Gastrocnemius medialis (tissue), 4 donors: ENCODE data around the gene CACNA1C. TPM values are rescaled to one million over a fixed set of nuclear protein-coding genes. Genes with fewer than 3 reads are reported as not detected.

Experiments used
- ATAC-seq, 2 donors: fragments of 150-250 bp; one replicate each; pipeline ENCODE4 v1.9.1; 2016
- DNase-seq, 2 donors: peaks; one replicate each; pipeline ENCODE4 v3.0.0-alpha.2; 2019
- H3K27ac ChIP-seq, 4 donors: fragments of 200-600 bp; sonication (generic); 1 replicate in 1 of 4; 2 replicates in 3 of 4; pipeline ENCODE4 v1.5.1; 2016 to 2018; ENCODE audit warnings: mild to moderate bottlenecking in 2 of 4, moderate library complexity in 1 of 4
- H3K27me3 ChIP-seq, 3 donors: fragments of 200-600 bp; sonication (generic) in 2 of 3; 1 replicate in 1 of 3; 2 replicates in 2 of 3; pipeline versions ENCODE4 v1.5.1 to v1.6.0; 2016 to 2019; ENCODE audit warnings: mild to moderate bottlenecking in 1 of 3, moderate library complexity in 1 of 3
- H3K36me3 ChIP-seq, 2 donors: fragments of 200-600 bp; sonication (generic) in 1 of 2; one replicate each; pipeline ENCODE4 v1.5.1; 2017 to 2018
- H3K4me1 ChIP-seq, 2 donors: fragments of 200-600 bp; sonication (generic) in 1 of 2; one replicate each; pipeline ENCODE4 v1.5.1; 2016 to 2017; ENCODE audit warnings: mild to moderate bottlenecking in 2 of 2
- H3K4me3 ChIP-seq, 4 donors: fragments of 200-600 bp; sonication (generic) in 3 of 4; 1 replicate in 1 of 4; 2 replicates in 3 of 4; pipeline ENCODE4 v1.5.1; 2016 to 2019; ENCODE audit warnings: mild to moderate bottlenecking in 2 of 4
- H3K9me3 ChIP-seq, 3 donors: fragments of 200-600 bp; sonication (generic) in 2 of 3; 1 replicate in 1 of 3; 2 replicates in 2 of 3; pipeline ENCODE4 v1.5.1; 2016 to 2019
- POLR2A ChIP-seq, 2 donors: fragments of 450-650 bp; IDR thresholded peaks; one replicate each; pipeline ENCODE4 v1.6.1; 2017; ENCODE audit warnings: antibody characterized with exemption in 2 of 2, mild to moderate bottlenecking in 2 of 2, moderate library complexity in 2 of 2
- in situ Hi-C, 4 donors: fragments of 200-750 bp; cut with MboI; loops; one replicate each; pipeline versions ENCODE4 v1.15.0 to v1.8.0; 2017; ENCODE audit warnings: low sequenced_read_pairs in 4 of 4
- intact Hi-C: fragments of 100-400 bp; cut with DNase I; formaldehyde crosslinking; loops from one replicate; pipeline ENCODE4 v1.15.1; 2023; ENCODE audit warnings: low total_unique reads
- total RNA-seq, 4 donors: library from RNA; depleted of rRNA; stranded (reverse); fragments of >200 nt; gene quantifications; one replicate each; pipeline versions ENCODE4 v1.1.0 to v1.2.3, GENCODE V29; 2016
- TF ChIP-seq, protein P1 (sequence below), 5 experiments: fragments of 450-650 bp in 3 of 5; fragments of 200-600 bp in 2 of 5; sonication (generic) in 2 of 5; IDR thresholded peaks in 4 of 5; conservative IDR thresholded peaks in 1 of 5; 1 replicate in 4 of 5; 2 replicates in 1 of 5; pipeline ENCODE4 v1.5.1; 2016 to 2019; ENCODE audit warnings: antibody characterized with exemption in 5 of 5, mild to moderate bottlenecking in 3 of 5, moderate library complexity in 3 of 5

Gene CACNA1C
- total RNA-seq, 4 donors from 2014 or later, result 0.80 to 1.8 (median 0.91) TPM

GRCh38 chr12:2374092-2374906 is 321.5 kb downstream of the CACNA1C start:
- no peaks in the 10 kb centered on the region for H3K36me3 ChIP-seq
- DNase-seq (no peak), ATAC-seq (no peak)
- H3K27me3 ChIP-seq, result no peaks in the 10 kb centered on the region
- H3K4me1 ChIP-seq, result no peaks in the 10 kb centered on the region
- H3K9me3 ChIP-seq, result no peaks in the 10 kb centered on the region
- H3K4me3 ChIP-seq, result no peak overlapping the region
- TF ChIP-seq POLR2A (IDR thresholded peaks at IDR 0.05), result no peak
- TF ChIP-seq, protein P1, sequence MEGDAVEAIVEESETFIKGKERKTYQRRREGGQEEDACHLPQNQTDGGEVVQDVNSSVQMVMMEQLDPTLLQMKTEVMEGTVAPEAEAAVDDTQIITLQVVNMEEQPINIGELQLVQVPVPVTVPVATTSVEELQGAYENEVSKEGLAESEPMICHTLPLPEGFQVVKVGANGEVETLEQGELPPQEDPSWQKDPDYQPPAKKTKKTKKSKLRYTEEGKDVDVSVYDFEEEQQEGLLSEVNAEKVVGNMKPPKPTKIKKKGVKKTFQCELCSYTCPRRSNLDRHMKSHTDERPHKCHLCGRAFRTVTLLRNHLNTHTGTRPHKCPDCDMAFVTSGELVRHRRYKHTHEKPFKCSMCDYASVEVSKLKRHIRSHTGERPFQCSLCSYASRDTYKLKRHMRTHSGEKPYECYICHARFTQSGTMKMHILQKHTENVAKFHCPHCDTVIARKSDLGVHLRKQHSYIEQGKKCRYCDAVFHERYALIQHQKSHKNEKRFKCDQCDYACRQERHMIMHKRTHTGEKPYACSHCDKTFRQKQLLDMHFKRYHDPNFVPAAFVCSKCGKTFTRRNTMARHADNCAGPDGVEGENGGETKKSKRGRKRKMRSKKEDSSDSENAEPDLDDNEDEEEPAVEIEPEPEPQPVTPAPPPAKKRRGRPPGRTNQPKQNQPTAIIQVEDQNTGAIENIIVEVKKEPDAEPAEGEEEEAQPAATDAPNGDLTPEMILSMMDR (IDR thresholded peaks at IDR 0.05 in 4 of 5, conservative IDR thresholded peaks at IDR 0.05 in 1 of 5), result no peak
- no peak overlapping the region for H3K27ac ChIP-seq
- in situ Hi-C loops, result no loop called here
- intact Hi-C loops, result no loop called here

GRCh38 chr12:2375871-2376270 is 323.1 kb downstream of the CACNA1C start:
- ATAC-seq (no peak), DNase-seq (no peak)
- Histone ChIP-seq H3K27ac (no peak overlapping the region), H3K9me3 (no peaks in the 10 kb centered on the region), H3K4me1 (no peaks in the 10 kb centered on the region), H3K4me3 (no peak overlapping the region), H3K36me3 (no peaks in the 10 kb centered on the region), H3K27me3 (no peaks in the 10 kb centered on the region)
- TF ChIP-seq, protein P1 (IDR thresholded peaks at IDR 0.05 in 4 of 5, conservative IDR thresholded peaks at IDR 0.05 in 1 of 5), result no peak
- no peak for TF ChIP-seq POLR2A (IDR thresholded peaks at IDR 0.05)
- in situ Hi-C loops, result no loop called here
- intact Hi-C loops, result no loop called here

- ATAC-seq, result no peak
- no peaks in the 10 kb centered on the region for H3K4me1 ChIP-seq
- TF ChIP-seq POLR2A (IDR thresholded peaks at IDR 0.05), result no peak
- TF ChIP-seq, protein P1 (IDR thresholded peaks at IDR 0.05 in 4 of 5, conservative IDR thresholded peaks at IDR 0.05 in 1 of 5), result no peak
Measured at GRCh38 chr12:2376908-2377657, 324.3 kb downstream of the CACNA1C start.

GRCh38 chr12:2378835-2379330 is 326.1 kb downstream of the CACNA1C start:
- ATAC-seq (no peak), DNase-seq (no peak)
- Histone ChIP-seq H3K27ac (no peak overlapping the region), H3K4me3 (no peak overlapping the region), H3K27me3 (no peaks in the 10 kb centered on the region), H3K9me3 (no peaks in the 10 kb centered on the region), H3K4me1 (no peaks in the 10 kb centered on the region), H3K36me3 (no peaks in the 10 kb centered on the region)
- TF ChIP-seq POLR2A (IDR thresholded peaks at IDR 0.05), result no peak
- in situ Hi-C loops (no loop called here), intact Hi-C loops (no loop called here)

More at GRCh38 chr12:2376908-2377657, 324.3 kb downstream of the CACNA1C start:
- H3K9me3 ChIP-seq, result no peaks in the 10 kb centered on the region
- intact Hi-C loops, result no loop called here
- no peak overlapping the region for H3K27ac ChIP-seq
- no peaks in the 10 kb centered on the region for H3K36me3 ChIP-seq
- no peak overlapping the region for H3K4me3 ChIP-seq
- in situ Hi-C loops, result no loop called here
- no peaks in the 10 kb centered on the region for H3K27me3 ChIP-seq
- no peak for DNase-seq

DNA sequence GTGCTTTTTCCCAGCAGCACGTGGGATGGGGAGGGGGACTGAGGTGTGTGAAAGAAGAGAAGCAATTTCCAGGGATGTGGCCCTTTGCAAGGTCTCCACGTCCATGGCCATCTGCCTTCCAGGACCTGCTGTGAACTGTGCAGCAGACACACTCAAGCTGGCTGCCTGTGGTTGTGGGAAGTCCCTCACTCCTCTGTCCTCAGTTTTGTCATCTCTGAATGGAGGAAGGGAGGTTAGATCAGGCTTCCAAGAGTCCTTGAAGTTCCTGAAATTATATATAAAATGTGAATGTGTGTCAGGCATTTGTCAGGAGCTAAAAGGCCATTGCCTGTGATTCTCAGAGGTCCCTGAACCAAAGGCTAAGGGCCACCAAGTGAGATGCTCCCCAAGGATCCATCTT is 328.2 kb downstream of the CACNA1C start:
- intact Hi-C loops (no loop called here), in situ Hi-C loops (no loop called here)
- Histone ChIP-seq H3K4me3 (no peak overlapping the region), H3K36me3 (no peaks in the 10 kb centered on the region), H3K27ac (no peak overlapping the region), H3K27me3 (no peaks in the 10 kb centered on the region), H3K4me1 (no peaks in the 10 kb centered on the region), H3K9me3 (no peaks in the 10 kb centered on the region)
- ATAC-seq (no peak), DNase-seq (no peak)
- TF ChIP-seq, protein P1 (IDR thresholded peaks at IDR 0.05 in 4 of 5, conservative IDR thresholded peaks at IDR 0.05 in 1 of 5), result no peak
- no peak for TF ChIP-seq POLR2A (IDR thresholded peaks at IDR 0.05)
